ENCODE measurements around the gene TCP11L2. TPM values are rescaled to one million over a fixed set of nuclear protein-coding genes. Genes with fewer than 3 reads are reported as not detected.

TCP11L2 gene
- total and polyA plus RNA-seq, 2 of the 4 experiments (the other 2 are of a cell fraction), result 7.3 to 32.8 TPM

GRCh38 chr12:106281804-106282203, 20.7 kb upstream of the TCP11L2 start:
- dilution Hi-C loops (cut with HindIII; ENCODE audit: low sequenced_read_pairs, unreplicated experiment), result no loop called here
- Histone ChIP-seq H2AK9ac (replicated peaks; ENCODE audit: low read depth, low read length, poor library complexity) (no peak overlapping the region), H3K27ac (ENCODE audit: insufficient read depth, low read length) (no peak overlapping the region), H3K4ac (ENCODE audit: low read depth, low read length) (no peak overlapping the region), H3K79me1 (ENCODE audit: low read depth in 1 of 2, low read length in 2 of 2) (no peaks in the 10 kb centered on the region), H3K9ac (ENCODE audit: low read depth, low read length) (no peak overlapping the region), H3K4me2 (ENCODE audit: low read depth, low read length) (no peak overlapping the region), H3K23ac (ENCODE audit: low read depth, low read length) (no peak overlapping the region), H2BK15ac (ENCODE audit: low read depth, low read length) (no peak overlapping the region), H2BK120ac (ENCODE audit: low read depth, low read length) (no peak overlapping the region), H4K20me1 (ENCODE audit: insufficient read depth, low read length) (no peaks in the 10 kb centered on the region), H3K4me3 (ENCODE audit: insufficient read depth, low read depth, low read length) (no peak overlapping the region), H2BK20ac (ENCODE audit: low read depth, low read length) (no peak overlapping the region), H2BK5ac (ENCODE audit: low read depth, low read length, poor library complexity, severe bottlenecking) (no peak overlapping the region), H3K4me1 (ENCODE audit: control insufficient read depth, insufficient read depth, low read length) (no peaks in the 10 kb centered on the region), H3K36me3 (ENCODE audit: control insufficient read depth, insufficient read depth, low read length) (no peaks in the 10 kb centered on the region), H4K8ac (ENCODE audit: low read depth in 2 of 2, low read length in 2 of 2) (no peak overlapping the region), H3K18ac (ENCODE audit: low read depth, low read length) (no peak overlapping the region), H3K27me3 (ENCODE audit: control insufficient read depth, insufficient read depth, low read length) (peaks cover 11% of the 10 kb centered on the region), H2AK5ac (ENCODE audit: low read depth, low read length) (no peak overlapping the region), H3K56ac (ENCODE audit: extremely low read depth, insufficient read depth, low read length) (no peak overlapping the region), H3K9me3 (ENCODE audit: control insufficient read depth, insufficient read depth, low read length) (peaks cover 6% of the 10 kb centered on the region), H4K5ac (ENCODE audit: low read depth, low read length) (no peak overlapping the region), H3K14ac (replicated peaks; ENCODE audit: low read depth, low read length) (no peak overlapping the region), H2AFZ (replicated peaks; ENCODE audit: low read length, poor library complexity) (no peak overlapping the region), H4K91ac (ENCODE audit: insufficient read depth, low read depth, low read length) (no peak overlapping the region), H3K9me1 (ENCODE audit: insufficient read depth, low read length) (peaks cover 4% of the 10 kb centered on the region)
- POLR2A ChIA-PET (ENCODE audit: unreplicated experiment), result no interaction called here
- BruUV-seq (replicated peaks), result no TSS peak
- DNase-seq, result no peak
- in situ Hi-C loops (cut with MboI; ENCODE audit: low sequenced_read_pairs), result no loop called here
- WGBS, 2 experiments (ENCODE audit: extremely low coverage in 2 of 2, insufficient read length in 1 of 2), result no CpG with 5 or more reads among the region's 4 CpGs
- intact Hi-C loops (cut with micrococcal nuclease), result loop anchor here (1.0 kb wide), 1 partner anchor 55 kb away; no protein-coding TSS in a partner anchor
- no peak for ATAC-seq (ENCODE audit: low read depth)
- CTCF ChIA-PET, result interaction anchor here (1.1 to 1.9 kb wide), 2 partner anchors 14 to 55 kb away, joined by 6 to 8 read pairs; no protein-coding TSS in a partner anchor
- no peak for TF ChIP-seq USF2 (IDR thresholded peaks at IDR 0.05; ENCODE audit: low read depth, low read length)
- no peak for TF ChIP-seq SMC3 (IDR thresholded peaks at IDR 0.05; ENCODE audit: low read depth, low read length)
- no peak for TF ChIP-seq ELK1 (IDR thresholded peaks at IDR 0.05; ENCODE audit: borderline replicate concordance, low read depth, low read length)
- TF ChIP-seq RCOR1 (IDR thresholded peaks at IDR 0.05; ENCODE audit: insufficient replicate concordance, low read length), result no peak
- no peak for TF ChIP-seq CHD1 (IDR thresholded peaks at IDR 0.05; ENCODE audit: low read depth, low read length)
- no peak for TF ChIP-seq BHLHE40 (IDR thresholded peaks at IDR 0.05; ENCODE audit: low read depth, low read length)
- TF ChIP-seq MXI1 (IDR thresholded peaks at IDR 0.05; ENCODE audit: borderline replicate concordance, low read depth, low read length), result no peak
- no peak for TF ChIP-seq NFE2L2 (IDR thresholded peaks at IDR 0.05; ENCODE audit: low read depth, low read length)
- no peak for TF ChIP-seq CTCF (conservative IDR thresholded peaks at IDR 0.05; ENCODE audit: low read depth, low read length)
- TF ChIP-seq RAD21 (IDR thresholded peaks at IDR 0.05; ENCODE audit: low read length), result no peak
- TF ChIP-seq MAZ (IDR thresholded peaks at IDR 0.05; ENCODE audit: borderline replicate concordance, low read depth, low read length), result no peak
- no peak for TF ChIP-seq MAFK (IDR thresholded peaks at IDR 0.05; ENCODE audit: low read depth, low read length)
- no peak for TF ChIP-seq FOS (IDR thresholded peaks at IDR 0.05; ENCODE audit: low read depth, low read length)
- no peak for TF ChIP-seq RFX5 (IDR thresholded peaks at IDR 0.05; ENCODE audit: low read depth, low read length)
- TF ChIP-seq CEBPB (IDR thresholded peaks at IDR 0.05; ENCODE audit: low read depth, low read length), result no peak
- TF ChIP-seq POLR2A (IDR thresholded peaks at IDR 0.05; ENCODE audit: low read depth, low read length), result no peak

All from IMR-90 (cell line).